ENCODE data around the gene MC1R. TPM values are rescaled to one million over a fixed set of nuclear protein-coding genes. Genes with fewer than 3 reads are reported as not detected.

The MC1R gene
- total RNA-seq (2022; extraction: Qiagen RNA extraction): 3.9 to 6.7 TPM (median 6.2 TPM) in 5 replicates

DNA sequence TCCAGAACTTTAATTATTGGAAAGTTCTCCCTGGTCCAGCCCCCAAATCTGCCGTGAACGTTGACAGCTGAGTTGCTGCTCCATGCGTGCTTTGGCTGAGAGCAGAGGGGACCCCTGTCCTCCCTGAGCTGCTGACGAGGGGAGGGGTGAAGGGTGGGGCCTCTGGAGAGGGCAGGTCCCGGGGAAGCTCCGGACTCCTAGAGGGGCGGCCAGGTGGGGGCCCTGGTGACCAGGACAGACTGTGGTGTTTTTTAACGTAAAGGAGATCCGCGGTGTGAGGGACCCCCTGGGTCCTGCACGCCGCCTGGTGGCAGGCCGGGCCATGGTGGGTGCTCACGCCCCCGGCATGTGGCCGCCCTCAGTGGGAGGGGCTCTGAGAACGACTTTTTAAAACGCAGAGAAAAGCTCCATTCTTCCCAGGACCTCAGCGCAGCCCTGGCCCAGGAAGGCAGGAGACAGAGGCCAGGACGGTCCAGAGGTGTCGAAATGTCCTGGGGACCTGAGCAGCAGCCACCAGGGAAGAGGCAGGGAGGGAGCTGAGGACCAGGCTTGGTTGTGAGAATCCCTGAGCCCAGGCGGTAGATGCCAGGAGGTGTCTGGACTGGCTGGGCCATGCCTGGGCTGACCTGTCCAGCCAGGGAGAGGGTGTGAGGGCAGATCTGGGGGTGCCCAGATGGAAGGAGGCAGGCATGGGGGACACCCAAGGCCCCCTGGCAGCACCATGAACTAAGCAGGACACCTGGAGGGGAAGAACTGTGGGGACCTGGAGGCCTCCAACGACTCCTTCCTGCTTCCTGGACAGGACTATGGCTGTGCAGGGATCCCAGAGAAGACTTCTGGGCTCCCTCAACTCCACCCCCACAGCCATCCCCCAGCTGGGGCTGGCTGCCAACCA lies at the start of gene MC1R:
TSS of gene MC1R (plus strand) at position 410 of the 895 bp plus-strand sequence. CDS start at position 807, 397 bp downstream.

DNA sequence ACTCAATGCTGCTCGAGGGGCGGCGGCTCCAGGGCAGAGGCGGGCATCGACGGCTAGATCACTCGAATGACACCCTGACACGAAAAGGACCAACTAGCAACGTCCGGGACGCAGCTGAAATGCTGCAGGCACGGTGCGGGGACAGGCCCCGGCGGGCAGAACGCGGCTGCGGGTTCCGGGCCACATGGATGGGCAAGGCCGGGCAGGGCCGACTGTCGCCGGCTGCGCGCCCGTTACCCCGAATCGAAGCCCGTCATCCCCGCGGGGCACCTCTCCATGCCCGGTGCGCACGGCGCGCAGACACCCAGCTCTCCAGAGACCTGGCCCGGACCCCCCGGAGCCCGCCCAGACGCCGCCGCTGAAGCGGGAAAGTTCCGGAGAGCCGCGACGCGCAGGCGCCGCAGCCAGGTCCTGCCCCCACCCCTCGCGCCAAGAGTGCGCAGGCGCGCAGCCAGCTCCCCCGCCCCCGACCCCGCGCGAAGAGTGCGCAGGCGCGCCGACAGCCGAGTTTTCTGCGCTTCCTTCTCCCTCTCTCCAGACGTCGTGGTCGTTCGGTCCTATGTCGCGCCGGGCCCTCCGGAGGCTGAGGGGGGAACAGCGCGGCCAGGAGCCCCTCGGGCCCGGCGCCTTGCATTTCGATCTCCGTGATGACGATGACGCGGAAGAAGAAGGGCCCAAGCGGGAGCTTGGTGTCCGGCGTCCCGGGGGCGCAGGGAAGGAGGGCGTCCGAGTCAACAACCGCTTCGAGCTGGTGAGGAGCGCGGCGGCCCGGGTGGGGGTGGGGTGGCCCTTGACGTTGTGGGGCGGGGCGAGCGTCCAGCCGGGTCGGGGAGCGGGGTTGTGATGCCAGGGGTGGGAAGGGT lies 45.3 kb upstream of the MC1R start, which contains the start of gene TCF25:
TSS of gene TCF25 (plus strand) at position 484 of the 863 bp plus-strand sequence. CDS start at position 560, 76 bp downstream.

DNA sequence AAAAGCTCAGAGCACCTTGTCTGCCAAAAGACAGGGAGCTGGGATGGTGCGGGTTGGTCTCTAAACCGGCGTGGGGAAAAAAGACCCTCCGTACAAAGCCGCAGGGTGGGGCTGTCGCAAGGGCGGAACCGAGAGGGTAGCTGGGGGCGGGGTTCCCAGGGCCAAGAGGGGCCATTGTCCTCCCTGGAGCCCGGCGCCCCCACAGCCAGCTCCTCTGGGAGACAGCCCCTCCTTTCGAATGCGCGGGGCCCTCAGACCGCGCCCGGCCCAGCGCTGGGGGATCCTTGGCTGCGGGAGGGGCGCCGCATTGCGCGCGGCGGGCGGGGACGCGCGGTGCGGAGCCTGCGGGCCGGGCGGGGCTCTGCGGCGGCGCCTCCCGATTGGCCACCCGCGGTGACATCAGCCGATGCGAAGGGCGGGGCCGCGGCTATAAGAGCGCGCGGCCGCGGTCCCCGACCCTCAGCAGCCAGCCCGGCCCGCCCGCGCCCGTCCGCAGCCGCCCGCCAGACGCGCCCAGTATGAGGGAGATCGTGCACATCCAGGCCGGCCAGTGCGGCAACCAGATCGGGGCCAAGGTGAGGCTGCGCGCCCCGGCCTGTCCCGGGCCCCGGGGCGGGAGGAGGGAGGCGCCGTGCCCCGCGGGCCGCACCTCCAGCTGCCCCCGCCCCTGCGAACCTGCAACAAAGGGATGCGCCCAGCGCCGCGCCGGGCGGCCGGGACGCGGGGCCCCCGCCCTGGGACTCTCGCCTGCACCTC lies 4.4 kb downstream of the MC1R start, which contains the start of gene TUBB3:
TSS of gene TUBB3 (plus strand) at position 459 of the 756 bp plus-strand sequence. CDS start at position 519, 60 bp downstream.

Other genes starting within 250 kb of the MC1R start
- 22.1 to 36.2 TPM (median 33.9 TPM) in 5 replicates for gene CDK10, start 232.2 kb upstream of the MC1R start, total RNA-seq (2022; extraction: Qiagen RNA extraction)
- 9.5 to 11.6 TPM (median 10.2 TPM) in 5 replicates for gene SPATA2L, start 217.2 kb upstream of the MC1R start, total RNA-seq (2022; extraction: Qiagen RNA extraction)
- gene VPS9D1, start 198.0 kb upstream of the MC1R start, total RNA-seq (2022; extraction: Qiagen RNA extraction): 3.6 to 5.6 TPM (median 4.5 TPM) in 5 replicates
- gene ZNF276, start 197.3 kb upstream of the MC1R start, total RNA-seq (2022; extraction: Qiagen RNA extraction): 12.5 to 19.7 TPM (median 19.2 TPM) in 5 replicates
- gene FANCA, start 102.2 kb upstream of the MC1R start, total RNA-seq (2022; extraction: Qiagen RNA extraction): 20.8 to 36.4 TPM (median 30.7 TPM) in 5 replicates
- gene SPIRE2, start 90.4 kb upstream of the MC1R start, total RNA-seq (2022; extraction: Qiagen RNA extraction): 4.1 to 7.7 TPM (median 7.4 TPM) in 5 replicates
- 49.6 to 74.3 TPM (median 72.1 TPM) in 5 replicates for gene TCF25, start 45.3 kb upstream of the MC1R start, total RNA-seq (2022; extraction: Qiagen RNA extraction)
- gene TUBB3, start 4.5 kb downstream of the MC1R start, total RNA-seq (2022; extraction: Qiagen RNA extraction): 176 to 259 TPM (median 242 TPM) in 5 replicates
- 89.4 to 105 TPM (median 99.6 TPM) in 5 replicates for gene DEF8, start 29.9 kb downstream of the MC1R start, total RNA-seq (2022; extraction: Qiagen RNA extraction)
- 43.4 to 61.0 TPM (median 59.3 TPM) in 5 replicates for gene DBNDD1, start 100.6 kb downstream of the MC1R start, total RNA-seq (2022; extraction: Qiagen RNA extraction)
- gene PRDM7, start 158.5 kb downstream of the MC1R start, total RNA-seq (2022; extraction: Qiagen RNA extraction): not detected in 5 replicates